K562 (cell line): ENCODE data around the gene FADS6. TPM values are rescaled to one million over a fixed set of nuclear protein-coding genes. Genes with fewer than 3 reads are reported as not detected.

Experiments
- ARID2 ChIP-seq: fragments of 450-650 bp; IDR thresholded peaks from 2 replicates; pipeline ENCODE4 v1.6.1; 2017; ENCODE audit warnings: antibody characterized with exemption, mild to moderate bottlenecking
- E2F4 ChIP-seq: sonication (generic); formaldehyde crosslinking; IDR thresholded peaks from 2 replicates; pipeline ENCODE4 v1.8.0; 2022; ENCODE audit warnings: mild to moderate bottlenecking, low read depth, missing genetic modification reagents
- HMG20B ChIP-seq: fragments of 250-450 bp; sonication (Bioruptor Pico); IDR thresholded peaks from 2 replicates; pipeline ENCODE4 v1.5.0; 2021; ENCODE audit warnings: mild to moderate bottlenecking
- KAT2B ChIP-seq: IDR thresholded peaks from one replicate; pipeline ENCODE4 v1.6.1; 2012; ENCODE audit warnings: low read depth, mild to moderate bottlenecking, control low read depth, inconsistent platforms, low read length, moderate library complexity
- KLF10 ChIP-seq: fragments of 250-450 bp; sonication (Bioruptor Pico); IDR thresholded peaks from 2 replicates; pipeline ENCODE4 v1.6.1; 2021; ENCODE audit warnings: matching md5 sums
- NFE2L1 ChIP-seq: fragments of 450-650 bp; IDR thresholded peaks from 2 replicates; pipeline ENCODE4 v1.6.1; 2016; ENCODE audit warnings: missing genetic modification characterization, low read depth, mild to moderate bottlenecking, missing compliant biosample characterization, moderate library complexity, borderline replicate concordance
- NONO ChIP-seq, 2 experiments: fragments of 200-400 bp in 1 of 2; fragments of 450-650 bp in 1 of 2; formaldehyde crosslinking in 1 of 2; IDR thresholded peaks; 2 replicates each; pipeline ENCODE4 v1.6.1; 2017; ENCODE audit warnings: low read depth in 2 of 2, mild to moderate bottlenecking in 2 of 2, moderate library complexity in 2 of 2, low read length in 1 of 2
- PHTF2 ChIP-seq: fragments of 250-450 bp; sonication (Bioruptor Pico); IDR thresholded peaks from 2 replicates; pipeline ENCODE4 v1.5.0; 2021; ENCODE audit warnings: mild to moderate bottlenecking
- SLC30A9 ChIP-seq: fragments of 250-450 bp; sonication (Bioruptor Pico); IDR thresholded peaks from 2 replicates; pipeline ENCODE4 v1.8.0; 2022; ENCODE audit warnings: mild to moderate bottlenecking, moderate library complexity
- SMARCA4 ChIP-seq: fragments of 450-650 bp; IDR thresholded peaks from 2 replicates; pipeline ENCODE4 v1.6.1; 2016
- SPI1 ChIP-seq: IDR thresholded peaks from 2 replicates; pipeline ENCODE4 v1.6.1; 2011; ENCODE audit warnings: low read depth, low read length, control low read depth, borderline replicate concordance
- SRSF9 ChIP-seq: fragments of 200-400 bp; formaldehyde crosslinking; IDR thresholded peaks from 2 replicates; pipeline ENCODE4 v1.6.1; 2017; ENCODE audit warnings: low read depth, low read length, borderline replicate concordance
- TARDBP ChIP-seq: fragments of 450-650 bp; IDR thresholded peaks from 2 replicates; pipeline ENCODE4 v1.6.1; 2016
- ZNF212 ChIP-seq: fragments of 450-650 bp; formaldehyde crosslinking; IDR thresholded peaks from 2 replicates; pipeline ENCODE4 v1.4.0; 2020; ENCODE audit warnings: mild to moderate bottlenecking
- ZNF263 ChIP-seq: sonication (generic); formaldehyde crosslinking; IDR thresholded peaks from 2 replicates; pipeline ENCODE4 v1.8.0; 2022; ENCODE audit warnings: mild to moderate bottlenecking, missing genetic modification reagents, borderline replicate concordance
- ZNF436 ChIP-seq: fragments of 250-450, 450-650 bp; sonication (Bioruptor Pico); formaldehyde crosslinking; IDR thresholded peaks from 2 replicates; pipeline ENCODE4 v1.7.0; 2020; ENCODE audit warnings: mild to moderate bottlenecking
- polyA plus RNA-seq, 8 experiments: library from polyadenylated mRNA; depleted of rRNA in 4 of 8; stranded (reverse) in 5 of 8; unstranded in 3 of 8; fragments of >200 nt; fragmentation: Nextera tagmentation in 2 of 8; fragmentation: Illumina TruSeq in 1 of 8; extraction: Ambion mirVana in 2 of 8; extraction: Trizol in 1 of 8; gene quantifications; 2 replicates each; pipeline versions ENCODE4 v1.2.1 to v1.2.3, GENCODE V29; 2011 to 2014; ENCODE audit warnings: inconsistent platforms in 1 of 8, missing spikeins in 1 of 8
- total RNA-seq, 7 experiments: library from RNA; depleted of rRNA in 6 of 7; stranded (reverse); fragments of >200 nt in 6 of 7; fragmentation: Illumina TruSeq in 2 of 7; extraction: Trizol in 2 of 7; gene quantifications; 2 replicates each; pipeline versions ENCODE4 v1.2.1 to v1.2.3, GENCODE V29; 2011 to 2021; ENCODE audit warnings: low replicate concordance in 1 of 7
- TF ChIP-seq, protein P1 (sequence below): fragments of 450-650 bp; IDR thresholded peaks from 2 replicates; pipeline ENCODE4 v1.7.1; 2018; ENCODE audit warnings: mild to moderate bottlenecking, low read depth; ENCODE audit not compliant: partially characterized antibody
- TF ChIP-seq, protein P2 (sequence below): fragments of 250-450 bp; sonication (Bioruptor Pico); IDR thresholded peaks from 2 replicates; pipeline ENCODE4 v1.9.0; 2021; ENCODE audit warnings: mild to moderate bottlenecking
- TF ChIP-seq, protein P3 (sequence below): fragments of 250-450 bp; sonication (Bioruptor Pico); IDR thresholded peaks from 2 replicates; pipeline ENCODE4 v1.8.0; 2022; ENCODE audit warnings: inconsistent platforms, mild to moderate bottlenecking, moderate library complexity, borderline replicate concordance
- TF ChIP-seq, protein P4 (sequence below): sonication (generic); formaldehyde crosslinking; IDR thresholded peaks from 2 replicates; pipeline ENCODE4 v1.8.1; 2023; ENCODE audit warnings: missing genetic modification reagents, mild to moderate bottlenecking, borderline replicate concordance

FADS6 gene
- total and polyA plus RNA-seq, 9 of the 15 experiments (the other 6 are each of a cell fraction or from before 2014, with no cell fraction given): 0.18 to 0.22 TPM; not detected in 7

DNA sequence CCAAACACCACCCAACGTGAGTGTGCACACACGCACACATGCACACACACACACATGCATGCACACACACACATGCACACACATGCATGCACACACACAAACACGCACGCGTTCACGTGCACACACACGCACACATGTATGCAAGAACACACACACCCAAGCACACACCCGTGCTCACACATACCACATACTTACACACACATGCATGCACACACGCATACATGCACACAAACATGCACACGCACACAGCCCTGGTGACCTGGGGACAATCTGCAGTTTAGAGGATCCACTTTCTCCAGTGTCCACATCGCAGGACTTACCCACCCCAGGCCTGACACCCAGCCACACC lies 23.4 kb upstream of the FADS6 start (continued):
- TF ChIP-seq, protein P1, sequence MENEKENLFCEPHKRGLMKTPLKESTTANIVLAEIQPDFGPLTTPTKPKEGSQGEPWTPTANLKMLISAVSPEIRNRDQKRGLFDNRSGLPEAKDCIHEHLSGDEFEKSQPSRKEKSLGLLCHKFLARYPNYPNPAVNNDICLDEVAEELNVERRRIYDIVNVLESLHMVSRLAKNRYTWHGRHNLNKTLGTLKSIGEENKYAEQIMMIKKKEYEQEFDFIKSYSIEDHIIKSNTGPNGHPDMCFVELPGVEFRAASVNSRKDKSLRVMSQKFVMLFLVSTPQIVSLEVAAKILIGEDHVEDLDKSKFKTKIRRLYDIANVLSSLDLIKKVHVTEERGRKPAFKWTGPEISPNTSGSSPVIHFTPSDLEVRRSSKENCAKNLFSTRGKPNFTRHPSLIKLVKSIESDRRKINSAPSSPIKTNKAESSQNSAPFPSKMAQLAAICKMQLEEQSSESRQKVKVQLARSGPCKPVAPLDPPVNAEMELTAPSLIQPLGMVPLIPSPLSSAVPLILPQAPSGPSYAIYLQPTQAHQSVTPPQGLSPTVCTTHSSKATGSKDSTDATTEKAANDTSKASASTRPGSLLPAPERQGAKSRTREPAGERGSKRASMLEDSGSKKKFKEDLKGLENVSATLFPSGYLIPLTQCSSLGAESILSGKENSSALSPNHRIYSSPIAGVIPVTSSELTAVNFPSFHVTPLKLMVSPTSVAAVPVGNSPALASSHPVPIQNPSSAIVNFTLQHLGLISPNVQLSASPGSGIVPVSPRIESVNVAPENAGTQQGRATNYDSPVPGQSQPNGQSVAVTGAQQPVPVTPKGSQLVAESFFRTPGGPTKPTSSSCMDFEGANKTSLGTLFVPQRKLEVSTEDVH: no peak
- TF ChIP-seq E2F4 (CRISPR knock-in tag) (no peak), KAT2B (no peak), SLC30A9 (CRISPR knock-in tag) (no peak), SMARCA4 (no peak), KLF10 (CRISPR knock-in tag) (no peak), PHTF2 (CRISPR knock-in tag) (no peak), ZNF436 (CRISPR knock-in tag) (no peak), ARID2 (peak; percentile 61; the same call in 1 of the 2 replicates), TARDBP (no peak), ZNF212 (CRISPR knock-in tag) (no peak), SRSF9 (no peak), ZNF263 (CRISPR knock-in tag) (no peak), NONO (IDR thresholded peaks at IDR 0.05; ENCODE audit: low read depth in 2 of 2, low read length in 1 of 2) (no peak), SPI1 (no peak), HMG20B (CRISPR knock-in tag) (no peak), NFE2L1 (tag) (no peak)
- TF ChIP-seq, protein P2, sequence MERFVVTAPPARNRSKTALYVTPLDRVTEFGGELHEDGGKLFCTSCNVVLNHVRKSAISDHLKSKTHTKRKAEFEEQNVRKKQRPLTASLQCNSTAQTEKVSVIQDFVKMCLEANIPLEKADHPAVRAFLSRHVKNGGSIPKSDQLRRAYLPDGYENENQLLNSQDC (CRISPR knock-in tag): no peak
- TF ChIP-seq, protein P3, sequence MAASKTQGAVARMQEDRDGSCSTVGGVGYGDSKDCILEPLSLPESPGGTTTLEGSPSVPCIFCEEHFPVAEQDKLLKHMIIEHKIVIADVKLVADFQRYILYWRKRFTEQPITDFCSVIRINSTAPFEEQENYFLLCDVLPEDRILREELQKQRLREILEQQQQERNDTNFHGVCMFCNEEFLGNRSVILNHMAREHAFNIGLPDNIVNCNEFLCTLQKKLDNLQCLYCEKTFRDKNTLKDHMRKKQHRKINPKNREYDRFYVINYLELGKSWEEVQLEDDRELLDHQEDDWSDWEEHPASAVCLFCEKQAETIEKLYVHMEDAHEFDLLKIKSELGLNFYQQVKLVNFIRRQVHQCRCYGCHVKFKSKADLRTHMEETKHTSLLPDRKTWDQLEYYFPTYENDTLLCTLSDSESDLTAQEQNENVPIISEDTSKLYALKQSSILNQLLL (CRISPR knock-in tag): no peak
- TF ChIP-seq, protein P4, sequence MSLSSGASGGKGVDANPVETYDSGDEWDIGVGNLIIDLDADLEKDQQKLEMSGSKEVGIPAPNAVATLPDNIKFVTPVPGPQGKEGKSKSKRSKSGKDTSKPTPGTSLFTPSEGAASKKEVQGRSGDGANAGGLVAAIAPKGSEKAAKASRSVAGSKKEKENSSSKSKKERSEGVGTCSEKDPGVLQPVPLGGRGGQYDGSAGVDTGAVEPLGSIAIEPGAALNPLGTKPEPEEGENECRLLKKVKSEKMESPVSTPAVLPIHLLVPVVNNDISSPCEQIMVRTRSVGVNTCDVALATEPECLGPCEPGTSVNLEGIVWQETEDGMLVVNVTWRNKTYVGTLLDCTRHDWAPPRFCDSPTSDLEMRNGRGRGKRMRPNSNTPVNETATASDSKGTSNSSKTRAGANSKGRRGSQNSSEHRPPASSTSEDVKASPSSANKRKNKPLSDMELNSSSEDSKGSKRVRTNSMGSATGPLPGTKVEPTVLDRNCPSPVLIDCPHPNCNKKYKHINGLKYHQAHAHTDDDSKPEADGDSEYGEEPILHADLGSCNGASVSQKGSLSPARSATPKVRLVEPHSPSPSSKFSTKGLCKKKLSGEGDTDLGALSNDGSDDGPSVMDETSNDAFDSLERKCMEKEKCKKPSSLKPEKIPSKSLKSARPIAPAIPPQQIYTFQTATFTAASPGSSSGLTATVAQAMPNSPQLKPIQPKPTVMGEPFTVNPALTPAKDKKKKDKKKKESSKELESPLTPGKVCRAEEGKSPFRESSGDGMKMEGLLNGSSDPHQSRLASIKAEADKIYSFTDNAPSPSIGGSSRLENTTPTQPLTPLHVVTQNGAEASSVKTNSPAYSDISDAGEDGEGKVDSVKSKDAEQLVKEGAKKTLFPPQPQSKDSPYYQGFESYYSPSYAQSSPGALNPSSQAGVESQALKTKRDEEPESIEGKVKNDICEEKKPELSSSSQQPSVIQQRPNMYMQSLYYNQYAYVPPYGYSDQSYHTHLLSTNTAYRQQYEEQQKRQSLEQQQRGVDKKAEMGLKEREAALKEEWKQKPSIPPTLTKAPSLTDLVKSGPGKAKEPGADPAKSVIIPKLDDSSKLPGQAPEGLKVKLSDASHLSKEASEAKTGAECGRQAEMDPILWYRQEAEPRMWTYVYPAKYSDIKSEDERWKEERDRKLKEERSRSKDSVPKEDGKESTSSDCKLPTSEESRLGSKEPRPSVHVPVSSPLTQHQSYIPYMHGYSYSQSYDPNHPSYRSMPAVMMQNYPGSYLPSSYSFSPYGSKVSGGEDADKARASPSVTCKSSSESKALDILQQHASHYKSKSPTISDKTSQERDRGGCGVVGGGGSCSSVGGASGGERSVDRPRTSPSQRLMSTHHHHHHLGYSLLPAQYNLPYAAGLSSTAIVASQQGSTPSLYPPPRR (CRISPR knock-in tag): no peak
